HCT116 (cell line): ENCODE data around the gene ADA. TPM values are rescaled to one million over a fixed set of nuclear protein-coding genes. Genes with fewer than 3 reads are reported as not detected.

Experiments
- ATAC-seq: fragments of 200-7000 bp; cut with Tn5 transposase; 2 replicates; pipeline ENCODE4 v1.9.1; 2020; ENCODE audit warnings: mild to moderate bottlenecking, moderate library complexity
- BruUV-seq: library from RNA; stranded (reverse); fragments of 400-500 nt; replicated peaks from 2 replicates; lab custom pipeline; 2021; lab: Mats Ljungman, UMichigan
- CTCF ChIA-PET: fragments of 300-600 bp; sonication (Branson Sonifier 250); formaldehyde crosslinking; loops from one replicate; lab custom pipeline; 2021; ENCODE audit warnings: antibody characterized with exemption; lab: Charles Lee
- POLR2A ChIA-PET: fragments of 300-600, 350-600 bp; sonication (Branson Sonifier 250); formaldehyde crosslinking; loops from one replicate; lab custom pipeline; 2021; ENCODE audit warnings: antibody characterized with exemption; lab: Charles Lee
- RAD21 ChIA-PET, 2 experiments: fragments of 300-600 bp; sonication (Branson Sonifier 250); formaldehyde crosslinking; loops; one replicate each; lab custom pipeline; 2023; ENCODE audit warnings: low total read pairs in 2 of 2; ENCODE audit not compliant: uncharacterized antibody in 2 of 2, unreplicated experiment in 2 of 2, low non-redundant PET in 1 of 2; lab: Charles Lee
- DNase-seq: peaks from one replicate; pipeline ENCODE4 v3.0.0-alpha.2; 2010; ENCODE audit warnings: low read depth, low spot score
- H2AFZ ChIP-seq: fragments of 200-600 bp; shearing (Covaris generic), sonication (generic); 2 replicates; pipeline ENCODE4 v1.6.1; 2017; ENCODE audit warnings: low read depth, mixed run types, mixed read lengths, antibody characterized with exemption, low read length; ENCODE audit not compliant: poor library complexity, severe bottlenecking
- H3K27ac ChIP-seq: 2 replicates; pipeline ENCODE4 v1.5.1; 2012; ENCODE audit warnings: low read depth, low read length
- H3K27me3 ChIP-seq: fragments of 200-600 bp; sonication (generic); 2 replicates; pipeline ENCODE4 v1.6.1; 2016; ENCODE audit warnings: mixed run types, low read length, mixed read lengths; ENCODE audit not compliant: insufficient read depth
- H3K36me3 ChIP-seq, 2 experiments: fragments of 200-500 bp in 1 of 2; fragments of 200-600 bp in 1 of 2; sonication (Bioruptor generic) in 1 of 2; sonication (generic) in 1 of 2; 2 replicates each; pipeline versions ENCODE4 v1.5.1 to v1.6.1; 2014 to 2016; ENCODE audit warnings: low read length in 2 of 2, inconsistent platforms in 1 of 2, mixed read lengths in 1 of 2, mixed run types in 1 of 2; ENCODE audit not compliant: insufficient read depth in 2 of 2, control insufficient read depth in 1 of 2
- H3K4me1 ChIP-seq, 2 experiments: fragments of 200-600 bp in 1 of 2; sonication (generic) in 1 of 2; 2 replicates each; pipeline versions ENCODE4 v1.5.1 to v1.6.1; 2012 to 2017; ENCODE audit warnings: low read length in 2 of 2, inconsistent platforms in 1 of 2, mild to moderate bottlenecking in 1 of 2, mixed read lengths in 1 of 2, mixed run types in 1 of 2, moderate library complexity in 1 of 2; ENCODE audit not compliant: insufficient read depth in 2 of 2, control insufficient read depth in 1 of 2
- H3K4me2 ChIP-seq: fragments of 200-600 bp; sonication (generic); 2 replicates; pipeline ENCODE4 v1.6.1; 2017; ENCODE audit warnings: mixed run types, low read length, mixed read lengths
- H3K4me3 ChIP-seq, 2 experiments: fragments of 200-600 bp in 1 of 2; sonication (generic) in 1 of 2; replicated peaks in 1 of 2; 2 replicates each; pipeline ENCODE4 v1.5.1; 2011 to 2016; ENCODE audit warnings: low read length in 2 of 2, control low read depth in 1 of 2, low read depth in 1 of 2, mild to moderate bottlenecking in 1 of 2, mixed read lengths in 1 of 2, mixed run types in 1 of 2
- H3K79me2 ChIP-seq: fragments of 200-600 bp; sonication (generic); 2 replicates; pipeline ENCODE4 v1.6.1; 2017; ENCODE audit warnings: mild to moderate bottlenecking, mixed run types, low read length, moderate library complexity, mixed read lengths; ENCODE audit not compliant: insufficient read depth
- H3K9ac ChIP-seq: fragments of 200-600 bp; sonication (generic); 2 replicates; pipeline ENCODE4 v1.6.1; 2016; ENCODE audit warnings: low read length, mixed read lengths
- H3K9me2 ChIP-seq: fragments of 200-600 bp; sonication (generic), shearing (Covaris generic); 2 replicates; pipeline ENCODE4 v1.6.1; 2017; ENCODE audit warnings: mixed run types, mild to moderate bottlenecking, moderate library complexity; ENCODE audit not compliant: insufficient read depth
- H3K9me3 ChIP-seq, 2 experiments: fragments of 200-500 bp in 1 of 2; fragments of 200-600 bp in 1 of 2; sonication (Bioruptor generic) in 1 of 2; sonication (generic) in 1 of 2; 2 replicates each; pipeline ENCODE4 v1.6.1; 2014 to 2017; ENCODE audit warnings: low read length in 2 of 2, mixed read lengths in 2 of 2, inconsistent platforms in 1 of 2, low read depth in 1 of 2, mild to moderate bottlenecking in 1 of 2, mixed run types in 1 of 2, moderate library complexity in 1 of 2; ENCODE audit not compliant: control insufficient read depth in 1 of 2, insufficient read depth in 1 of 2
- H4K20me1 ChIP-seq: fragments of 200-600 bp; sonication (generic), shearing (Covaris generic); 2 replicates; pipeline ENCODE4 v1.6.1; 2017; ENCODE audit warnings: mixed run types, mild to moderate bottlenecking, moderate library complexity; ENCODE audit not compliant: insufficient read depth
- CEBPB ChIP-seq: IDR thresholded peaks from 2 replicates; pipeline ENCODE4 v1.6.1; 2012; ENCODE audit warnings: low read depth
- ELF1 ChIP-seq: IDR thresholded peaks from 2 replicates; pipeline ENCODE4 v1.6.1; 2012; ENCODE audit warnings: low read depth, borderline replicate concordance
- EZH2 ChIP-seq: fragments of 200-600 bp; sonication (generic); IDR thresholded peaks from 2 replicates; pipeline ENCODE4 v1.6.1; 2017; ENCODE audit warnings: antibody characterized with exemption, mixed run types
- JUND ChIP-seq: IDR thresholded peaks from 2 replicates; pipeline ENCODE4 v1.6.1; 2012
- POLR2A ChIP-seq: IDR thresholded peaks from 2 replicates; pipeline ENCODE4 v1.7.0; 2011; ENCODE audit warnings: borderline replicate concordance; ENCODE audit not compliant: insufficient read depth, insufficient read length; ENCODE audit errors: extremely low read depth
- POLR2AphosphoS5 ChIP-seq: IDR thresholded peaks from 2 replicates; pipeline ENCODE4 v1.6.1; 2011; ENCODE audit warnings: mild to moderate bottlenecking, low read depth, low read length, moderate library complexity
- RAD21 ChIP-seq: IDR thresholded peaks from 2 replicates; pipeline ENCODE4 v1.6.1; 2012; ENCODE audit warnings: low read depth, mild to moderate bottlenecking
- SIN3A ChIP-seq: IDR thresholded peaks from 2 replicates; pipeline ENCODE4 v1.6.1; 2012; ENCODE audit warnings: low read depth
- SP1 ChIP-seq: IDR thresholded peaks from 2 replicates; pipeline ENCODE4 v1.6.1; 2012; ENCODE audit warnings: low read depth
- TCF7L2 ChIP-seq: IDR thresholded peaks from 2 replicates; pipeline ENCODE4 v1.7.0; 2011; ENCODE audit warnings: borderline replicate concordance, inconsistent platforms; ENCODE audit not compliant: insufficient read depth, insufficient read length; ENCODE audit errors: extremely low read depth
- ZFX ChIP-seq: fragments of 450-650 bp; IDR thresholded peaks from 2 replicates; pipeline ENCODE4 v1.6.1; 2017
- intact Hi-C: fragments of 100-400 bp; cut with micrococcal nuclease; formaldehyde crosslinking; loops from 2 replicates; pipeline ENCODE4 v1.10.0; 2022
- total RNA-seq: library from RNA; stranded (reverse); gene quantifications from one replicate; pipeline ENCODE4 v1.2.1, GENCODE V29; 2021; ENCODE audit not compliant: unreplicated experiment
- TF ChIP-seq, protein P1 (sequence below): IDR thresholded peaks from 2 replicates; pipeline ENCODE4 v1.6.1; 2012
- TF ChIP-seq, protein P2 (sequence below): IDR thresholded peaks from 2 replicates; pipeline ENCODE4 v1.6.1; 2012
- TF ChIP-seq, protein P3 (sequence below), 3 experiments: fragments of 200-600 bp in 1 of 3; sonication (generic) in 1 of 3; IDR thresholded peaks in 2 of 3; conservative IDR thresholded peaks in 1 of 3; 2 replicates each; pipeline ENCODE4 v1.5.1; 2012 to 2017; ENCODE audit warnings: low read depth in 2 of 3, low read length in 2 of 3, antibody characterized with exemption in 1 of 3, borderline replicate concordance in 1 of 3, control low read depth in 1 of 3, mild to moderate bottlenecking in 1 of 3, mixed read lengths in 1 of 3, mixed run types in 1 of 3, moderate library complexity in 1 of 3; ENCODE audit not compliant: insufficient read depth in 1 of 3
- TF ChIP-seq, protein P4 (sequence below): IDR thresholded peaks from 2 replicates; pipeline ENCODE4 v1.6.1; 2012; ENCODE audit warnings: low read depth

ADA gene
- total RNA-seq, 1 experiment from 2014 or later: 25.9 TPM

DNA sequence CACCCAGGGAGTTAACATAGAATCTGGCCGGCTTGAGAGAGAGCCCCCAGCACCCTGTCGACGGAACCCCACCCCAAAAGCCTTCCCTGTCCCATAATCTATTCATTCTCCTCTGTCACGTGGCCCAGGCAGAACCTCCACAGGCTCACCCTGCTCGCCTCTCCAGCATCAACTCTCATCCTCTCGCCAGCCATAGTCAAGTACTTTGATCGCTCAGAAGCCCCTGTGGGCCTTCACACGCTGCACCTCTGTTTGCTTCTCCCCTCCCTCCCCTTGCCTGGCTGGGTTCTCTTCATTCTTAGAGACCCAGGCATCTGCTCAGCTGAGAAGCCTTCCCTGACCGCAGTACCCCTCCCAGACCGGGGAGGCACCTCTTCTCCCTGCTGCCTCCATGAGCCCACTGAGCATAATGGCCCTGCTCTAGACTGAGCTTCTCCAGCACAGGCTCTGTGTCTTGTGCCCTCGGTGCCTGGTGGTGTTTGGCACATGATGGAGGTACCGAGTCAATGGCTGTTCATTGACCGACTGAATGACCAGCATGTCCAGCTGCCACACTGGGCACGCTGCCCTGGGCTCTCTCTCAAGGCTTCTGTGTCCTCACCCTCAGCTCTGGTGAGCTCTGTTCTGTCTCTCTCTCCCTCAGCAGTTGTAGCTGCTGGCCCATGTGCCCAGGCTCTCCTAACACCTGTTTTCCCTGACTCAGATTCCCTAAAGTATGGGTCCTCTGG, 35.5 kb downstream of the ADA start:
- no peak overlapping the region for H2AFZ ChIP-seq
- peaks cover 10 to 21% of the 10 kb centered on the region in 2 experiments; a peak in 3 of 4 replicates for H3K36me3 ChIP-seq
- H3K9me3 ChIP-seq: no peaks in the 10 kb centered on the region
- H3K4me3 ChIP-seq: no peak overlapping the region
- ATAC-seq (no peak), DNase-seq (no peak)
- RAD21 ChIA-PET: no interaction called here
- intact Hi-C loops: no loop called here
- H3K9me2 ChIP-seq: no peaks in the 10 kb centered on the region
- TF ChIP-seq, protein P1, sequence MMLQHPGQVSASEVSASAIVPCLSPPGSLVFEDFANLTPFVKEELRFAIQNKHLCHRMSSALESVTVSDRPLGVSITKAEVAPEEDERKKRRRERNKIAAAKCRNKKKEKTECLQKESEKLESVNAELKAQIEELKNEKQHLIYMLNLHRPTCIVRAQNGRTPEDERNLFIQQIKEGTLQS: no peak
- TF ChIP-seq ELF1 (no peak), TCF7L2 (no peak), JUND (no peak), SP1 (no peak), POLR2AphosphoS5 (no peak), ZFX (no peak), CEBPB (no peak), RAD21 (no peak), SIN3A (no peak), POLR2A (no peak), EZH2 (no peak)
- TF ChIP-seq, protein P2, sequence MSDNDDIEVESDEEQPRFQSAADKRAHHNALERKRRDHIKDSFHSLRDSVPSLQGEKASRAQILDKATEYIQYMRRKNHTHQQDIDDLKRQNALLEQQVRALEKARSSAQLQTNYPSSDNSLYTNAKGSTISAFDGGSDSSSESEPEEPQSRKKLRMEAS: no peak
- TF ChIP-seq, protein P3, sequence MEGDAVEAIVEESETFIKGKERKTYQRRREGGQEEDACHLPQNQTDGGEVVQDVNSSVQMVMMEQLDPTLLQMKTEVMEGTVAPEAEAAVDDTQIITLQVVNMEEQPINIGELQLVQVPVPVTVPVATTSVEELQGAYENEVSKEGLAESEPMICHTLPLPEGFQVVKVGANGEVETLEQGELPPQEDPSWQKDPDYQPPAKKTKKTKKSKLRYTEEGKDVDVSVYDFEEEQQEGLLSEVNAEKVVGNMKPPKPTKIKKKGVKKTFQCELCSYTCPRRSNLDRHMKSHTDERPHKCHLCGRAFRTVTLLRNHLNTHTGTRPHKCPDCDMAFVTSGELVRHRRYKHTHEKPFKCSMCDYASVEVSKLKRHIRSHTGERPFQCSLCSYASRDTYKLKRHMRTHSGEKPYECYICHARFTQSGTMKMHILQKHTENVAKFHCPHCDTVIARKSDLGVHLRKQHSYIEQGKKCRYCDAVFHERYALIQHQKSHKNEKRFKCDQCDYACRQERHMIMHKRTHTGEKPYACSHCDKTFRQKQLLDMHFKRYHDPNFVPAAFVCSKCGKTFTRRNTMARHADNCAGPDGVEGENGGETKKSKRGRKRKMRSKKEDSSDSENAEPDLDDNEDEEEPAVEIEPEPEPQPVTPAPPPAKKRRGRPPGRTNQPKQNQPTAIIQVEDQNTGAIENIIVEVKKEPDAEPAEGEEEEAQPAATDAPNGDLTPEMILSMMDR (IDR thresholded peaks at IDR 0.05 in 2 of 3, conservative IDR thresholded peaks at IDR 0.05 in 1 of 3; ENCODE audit: borderline replicate concordance in 1 of 3, insufficient read depth in 1 of 3, low read depth in 2 of 3, low read length in 2 of 3): no peak
- TF ChIP-seq, protein P4, sequence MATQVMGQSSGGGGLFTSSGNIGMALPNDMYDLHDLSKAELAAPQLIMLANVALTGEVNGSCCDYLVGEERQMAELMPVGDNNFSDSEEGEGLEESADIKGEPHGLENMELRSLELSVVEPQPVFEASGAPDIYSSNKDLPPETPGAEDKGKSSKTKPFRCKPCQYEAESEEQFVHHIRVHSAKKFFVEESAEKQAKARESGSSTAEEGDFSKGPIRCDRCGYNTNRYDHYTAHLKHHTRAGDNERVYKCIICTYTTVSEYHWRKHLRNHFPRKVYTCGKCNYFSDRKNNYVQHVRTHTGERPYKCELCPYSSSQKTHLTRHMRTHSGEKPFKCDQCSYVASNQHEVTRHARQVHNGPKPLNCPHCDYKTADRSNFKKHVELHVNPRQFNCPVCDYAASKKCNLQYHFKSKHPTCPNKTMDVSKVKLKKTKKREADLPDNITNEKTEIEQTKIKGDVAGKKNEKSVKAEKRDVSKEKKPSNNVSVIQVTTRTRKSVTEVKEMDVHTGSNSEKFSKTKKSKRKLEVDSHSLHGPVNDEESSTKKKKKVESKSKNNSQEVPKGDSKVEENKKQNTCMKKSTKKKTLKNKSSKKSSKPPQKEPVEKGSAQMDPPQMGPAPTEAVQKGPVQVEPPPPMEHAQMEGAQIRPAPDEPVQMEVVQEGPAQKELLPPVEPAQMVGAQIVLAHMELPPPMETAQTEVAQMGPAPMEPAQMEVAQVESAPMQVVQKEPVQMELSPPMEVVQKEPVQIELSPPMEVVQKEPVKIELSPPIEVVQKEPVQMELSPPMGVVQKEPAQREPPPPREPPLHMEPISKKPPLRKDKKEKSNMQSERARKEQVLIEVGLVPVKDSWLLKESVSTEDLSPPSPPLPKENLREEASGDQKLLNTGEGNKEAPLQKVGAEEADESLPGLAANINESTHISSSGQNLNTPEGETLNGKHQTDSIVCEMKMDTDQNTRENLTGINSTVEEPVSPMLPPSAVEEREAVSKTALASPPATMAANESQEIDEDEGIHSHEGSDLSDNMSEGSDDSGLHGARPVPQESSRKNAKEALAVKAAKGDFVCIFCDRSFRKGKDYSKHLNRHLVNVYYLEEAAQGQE: no peak
- no peaks in the 10 kb centered on the region for H3K79me2 ChIP-seq
- no peak overlapping the region for H3K27ac ChIP-seq
- BruUV-seq: no TSS peak
- H3K27me3 ChIP-seq: no peaks in the 10 kb centered on the region
- H3K4me1 ChIP-seq: no peaks in the 10 kb centered on the region
- CTCF ChIA-PET: no interaction called here
- POLR2A ChIA-PET: no interaction called here
- no peak overlapping the region for H3K9ac ChIP-seq
- H3K4me2 ChIP-seq: no peak overlapping the region
- H4K20me1 ChIP-seq: no peaks in the 10 kb centered on the region
